ENCODE measurements around the gene PYM1. TPM values are rescaled to one million over a fixed set of nuclear protein-coding genes. Genes with fewer than 3 reads are reported as not detected.

PYM1 gene
- 32.3 and 41.1 TPM in 2 replicates for total RNA-seq

DNA sequence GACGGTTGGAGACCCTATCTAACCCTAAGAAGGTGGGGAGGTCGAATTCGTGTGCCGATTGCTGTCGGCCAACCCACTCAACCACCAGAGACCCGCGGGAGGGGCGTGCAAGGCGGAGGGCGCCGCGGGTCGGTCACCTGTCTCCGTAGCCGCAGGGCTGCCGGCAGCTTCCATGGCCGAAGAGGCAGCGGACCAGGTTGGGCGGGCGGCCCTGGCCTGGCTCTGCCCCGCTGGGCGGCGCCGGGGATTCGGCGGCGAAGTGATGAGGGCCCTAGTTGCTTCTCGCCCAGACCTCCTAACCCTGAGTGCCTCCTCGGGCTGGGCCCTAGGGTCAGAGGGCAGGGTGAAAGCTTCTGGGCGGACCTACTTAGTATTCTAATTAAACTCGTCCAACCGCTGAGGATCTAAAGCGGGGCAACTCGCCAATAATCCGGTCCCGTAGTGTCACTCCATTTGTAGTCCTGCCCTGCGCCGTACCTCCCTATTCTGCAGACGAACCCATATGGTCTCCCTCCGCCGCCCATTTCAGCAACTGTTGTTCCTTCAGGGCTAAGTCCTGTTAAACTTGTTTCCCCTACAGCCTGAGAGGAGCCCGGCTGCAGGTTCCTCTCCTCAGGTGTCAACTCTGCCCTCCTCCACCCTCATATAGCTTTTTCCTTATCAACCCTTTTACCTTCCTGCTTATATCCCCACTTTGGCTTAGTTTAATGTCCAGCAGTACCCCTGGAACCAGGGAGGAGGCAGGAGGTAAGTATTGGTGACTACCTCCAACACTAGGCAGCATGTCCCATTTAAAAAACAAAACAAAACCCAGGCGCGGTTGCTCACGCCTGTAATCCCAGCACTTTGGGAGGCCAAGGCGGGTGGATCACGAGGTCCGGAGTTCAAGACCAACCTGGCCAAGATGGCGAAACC lies at the start of gene PYM1:
PYM1 (minus strand) TSS at position 307 of the 915 bp plus-strand sequence; CDS start at position 174, 133 bp downstream.

DNA sequence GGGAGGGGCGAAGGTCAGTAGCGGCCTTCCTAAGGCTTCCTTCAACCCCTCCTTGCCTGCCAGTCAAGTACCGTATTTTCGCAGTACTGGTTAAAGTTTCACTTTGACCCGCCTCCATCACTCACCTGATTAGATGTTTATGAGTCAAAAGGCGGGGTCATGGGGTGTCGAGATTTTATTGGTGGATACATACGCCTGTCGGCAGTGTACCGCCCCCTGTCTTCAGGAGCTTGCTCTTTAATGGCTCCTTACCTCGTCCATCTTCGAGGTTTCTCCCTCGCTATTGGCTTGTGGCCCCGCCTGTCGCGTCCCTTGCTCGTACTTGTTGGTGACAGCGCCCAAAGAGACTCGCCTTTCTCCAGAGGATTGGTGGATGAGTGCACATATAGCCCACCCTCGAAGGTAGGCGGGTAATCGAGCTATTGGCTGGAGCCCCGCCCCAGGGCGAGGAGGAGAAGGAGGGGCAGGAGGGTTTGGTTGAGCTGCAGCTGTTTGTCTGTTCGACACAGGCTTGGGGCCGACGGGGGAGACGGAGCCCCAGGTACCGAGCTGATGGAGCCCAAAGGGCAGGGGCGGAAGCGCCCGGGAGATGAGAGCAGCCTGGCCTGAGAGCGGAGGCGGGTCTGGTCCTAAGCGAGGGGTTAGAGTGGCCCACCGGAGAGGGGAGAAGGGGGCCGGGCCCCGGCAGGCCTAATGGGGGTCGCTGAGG lies 46.1 kb upstream of the PYM1 start, which contains the start of gene RAB5B:
RAB5B (plus strand) TSS at position 480 of the 709 bp plus-strand sequence. CDS start 12,883 bp downstream, outside the sequence.

DNA sequence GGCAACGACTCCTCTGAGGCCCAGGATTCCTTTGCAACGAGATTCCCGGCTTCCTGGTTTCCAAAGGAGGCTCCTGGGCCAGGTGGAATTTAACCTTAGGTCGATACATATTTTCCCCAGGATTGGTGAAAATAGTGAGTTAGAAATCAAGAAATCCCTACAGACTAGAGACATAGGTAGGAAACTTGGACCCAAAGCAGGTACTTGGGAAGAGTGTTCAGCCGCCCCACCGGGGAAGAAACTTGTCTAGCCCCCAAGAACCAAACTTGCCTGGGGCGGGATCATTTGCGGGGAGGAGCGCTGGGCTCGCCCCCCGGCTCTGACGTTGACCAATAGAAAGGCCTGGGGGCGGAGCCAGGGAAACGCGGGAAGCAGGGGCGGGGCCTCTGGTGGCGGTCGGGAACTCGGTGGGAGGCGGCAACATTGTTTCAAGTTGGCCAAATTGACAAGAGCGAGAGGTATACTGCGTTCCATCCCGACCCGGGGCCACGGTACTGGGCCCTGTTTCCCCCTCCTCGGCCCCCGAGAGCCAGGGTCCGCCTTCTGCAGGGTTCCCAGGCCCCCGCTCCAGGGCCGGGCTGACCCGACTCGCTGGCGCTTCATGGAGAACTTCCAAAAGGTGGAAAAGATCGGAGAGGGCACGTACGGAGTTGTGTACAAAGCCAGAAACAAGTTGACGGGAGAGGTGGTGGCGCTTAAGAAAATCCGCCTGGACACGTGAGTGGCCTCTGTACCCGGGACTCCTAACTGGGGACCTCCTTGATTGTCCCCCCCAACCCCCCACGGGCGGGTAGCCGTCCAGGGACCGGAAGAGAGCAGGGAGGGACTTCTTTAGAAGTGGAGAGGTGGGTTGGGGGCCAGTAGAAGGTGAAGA lies 39.0 kb upstream of the PYM1 start, which contains the start of gene CDK2:
CDK2 (plus strand) TSS at position 423 of the 874 bp plus-strand sequence; CDS start at position 602, 179 bp downstream.

DNA sequence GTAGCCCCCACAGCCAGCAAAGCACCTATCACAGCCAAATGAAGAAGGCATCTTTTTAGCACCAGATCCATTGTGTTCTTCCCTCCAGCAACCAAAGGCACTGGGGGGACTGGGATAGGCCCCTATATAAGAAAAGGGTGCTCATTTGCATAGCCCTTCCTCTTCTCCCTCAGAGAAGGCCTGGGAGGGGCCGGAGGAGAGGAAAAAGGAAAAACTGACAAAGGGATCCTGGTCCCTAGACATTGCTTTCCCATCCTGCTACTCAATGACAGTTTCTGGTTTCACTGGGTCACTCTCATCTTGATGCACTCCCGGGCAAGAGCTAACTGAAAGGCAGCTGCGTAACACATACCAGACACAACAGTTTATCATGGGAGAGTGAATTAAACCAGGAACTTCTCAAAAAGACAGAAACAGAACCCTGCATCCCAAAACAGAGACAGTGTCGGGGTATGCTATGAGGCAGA lies 38.3 kb upstream of the PYM1 start, which contains the start of gene PMEL:
PMEL (minus strand) TSS at position 102 of the 467 bp plus-strand sequence; CDS start at position 71, 31 bp downstream.

GRCh38 chr12:55930771-55931316 lies 3.1 kb upstream of the PYM1 start, which contains the start of gene DGKA:
Gene DGKA, plus strand, starts transcription at chr12:55931162. Its CDS starts 5,342 bp downstream, at chr12:55936504.

Other genes with a start within 250 kb of the PYM1 start
- gene ITGA7, start 220.0 kb downstream of the PYM1 start, total RNA-seq = 0.07 and 0.30 TPM in 2 replicates
- 155 and 161 TPM in 2 replicates for gene BLOC1S1, start 211.8 kb downstream of the PYM1 start, total RNA-seq
- gene RDH5, start 207.5 kb downstream of the PYM1 start, total RNA-seq = 0.67 and 3.0 TPM in 2 replicates
- 720 and 809 TPM in 2 replicates for gene CD63, start 198.9 kb downstream of the PYM1 start, total RNA-seq
- 2.5 and 3.3 TPM in 2 replicates for gene GDF11, start 184.8 kb downstream of the PYM1 start, total RNA-seq
- gene SARNP, start 110.2 kb downstream of the PYM1 start, total RNA-seq = 132 and 161 TPM in 2 replicates
- 37.3 and 40.5 TPM in 2 replicates for gene ORMDL2, start 109.9 kb downstream of the PYM1 start, total RNA-seq
- 30.0 and 31.7 TPM in 2 replicates for gene DNAJC14, start 98.3 kb downstream of the PYM1 start, total RNA-seq
- 2.3 and 3.5 TPM in 2 replicates for gene MMP19, start 85.0 kb downstream of the PYM1 start, total RNA-seq
- 31.7 and 41.1 TPM in 2 replicates for gene DGKA, start 3.3 kb upstream of the PYM1 start, total RNA-seq
- gene PMEL, start 38.1 kb upstream of the PYM1 start, total RNA-seq = 0.69 TPM in 1 of 2 replicates, not detected in the other
- 44.6 and 46.3 TPM in 2 replicates for gene CDK2, start 38.9 kb upstream of the PYM1 start, total RNA-seq
- 49.1 and 52.2 TPM in 2 replicates for gene RAB5B, start 46.2 kb upstream of the PYM1 start, total RNA-seq
- 16.3 and 18.0 TPM in 2 replicates for gene SUOX, start 69.4 kb upstream of the PYM1 start, total RNA-seq
- 0.49 and 0.60 TPM in 2 replicates for gene IKZF4, start 93.1 kb upstream of the PYM1 start, total RNA-seq
- gene RPS26, start 114.0 kb upstream of the PYM1 start, total RNA-seq = 2,120 and 2,289 TPM in 2 replicates
- gene ERBB3, start 152.3 kb upstream of the PYM1 start, total RNA-seq = not detected in 2 replicates
- 183 and 202 TPM in 2 replicates for gene PA2G4, start 176.7 kb upstream of the PYM1 start, total RNA-seq
- gene RPL41, start 188.7 kb upstream of the PYM1 start, total RNA-seq = 2,181 and 3,254 TPM in 2 replicates
- 2.5 and 3.0 TPM in 2 replicates for gene ZC3H10, start 190.4 kb upstream of the PYM1 start, total RNA-seq
- gene ESYT1, start 200.4 kb upstream of the PYM1 start, total RNA-seq = 247 and 287 TPM in 2 replicates
- 75.2 and 78.8 TPM in 2 replicates for gene MYL6B, start 224.7 kb upstream of the PYM1 start, total RNA-seq
- gene MYL6, start 230.5 kb upstream of the PYM1 start, total RNA-seq = 4,496 and 4,852 TPM in 2 replicates

Data from mammary microvascular endothelial cell (primary cell).